Measurements from ENCODE around the gene CACNA2D1.

Gene CACNA2D1

DNA sequence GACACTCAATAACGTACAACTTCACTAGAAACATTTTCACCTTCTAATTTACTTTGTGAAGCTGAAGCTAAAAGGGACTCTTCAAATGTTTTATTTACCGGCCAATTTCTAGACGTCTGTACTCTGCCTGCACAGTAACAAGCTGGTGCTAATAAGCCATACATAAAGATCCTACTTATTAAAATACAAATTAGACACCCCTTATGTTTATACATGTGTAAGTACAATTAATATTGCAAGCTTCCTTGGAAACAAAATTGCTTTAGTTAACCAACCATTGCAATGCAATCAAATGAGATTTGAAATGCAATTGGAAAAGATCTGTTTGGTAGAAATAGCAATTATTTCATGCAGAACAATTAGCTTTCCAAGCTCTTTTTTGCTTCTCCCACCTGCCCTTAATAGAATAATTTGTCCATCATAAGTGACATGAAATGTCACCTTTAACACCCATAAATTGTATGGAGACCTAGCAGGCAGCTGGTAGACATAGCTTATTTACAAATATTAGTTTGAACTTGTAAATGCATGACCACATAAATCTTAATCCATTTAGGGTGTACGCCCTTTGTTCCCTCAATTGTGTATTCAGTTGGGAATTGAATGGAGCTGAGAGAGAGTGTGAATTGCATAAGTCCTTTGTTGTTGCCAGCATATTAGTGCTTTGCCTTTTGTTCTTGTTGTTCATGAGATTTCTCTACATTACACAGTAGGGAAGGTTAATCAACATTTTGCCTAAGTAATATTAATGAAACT lies 277.1 kb downstream of the CACNA2D1 start:
- Histone ChIP-seq H3K27ac (ENCODE audit: insufficient read depth, low read depth, low read length, poor library complexity, severe bottlenecking) (no peak overlapping the region), H3K27me3 (ENCODE audit: control insufficient read depth, insufficient read depth, low read length, poor library complexity, severe bottlenecking) (no peaks in the 10 kb centered on the region), H3K36me3 (ENCODE audit: control insufficient read depth, insufficient read depth, low read length) (no peaks in the 10 kb centered on the region), H3K4me1 (ENCODE audit: control insufficient read depth, insufficient read depth, low read length) (no peaks in the 10 kb centered on the region), H3K9me3 (ENCODE audit: control insufficient read depth, low read length) (no peaks in the 10 kb centered on the region), H3K4me3 (ENCODE audit: insufficient read depth, low read depth, low read length) (no peak overlapping the region)
- WGBS, 2 experiments: 94 to 99% methylated on average over 4 of the region's 4 CpGs

DNA sequence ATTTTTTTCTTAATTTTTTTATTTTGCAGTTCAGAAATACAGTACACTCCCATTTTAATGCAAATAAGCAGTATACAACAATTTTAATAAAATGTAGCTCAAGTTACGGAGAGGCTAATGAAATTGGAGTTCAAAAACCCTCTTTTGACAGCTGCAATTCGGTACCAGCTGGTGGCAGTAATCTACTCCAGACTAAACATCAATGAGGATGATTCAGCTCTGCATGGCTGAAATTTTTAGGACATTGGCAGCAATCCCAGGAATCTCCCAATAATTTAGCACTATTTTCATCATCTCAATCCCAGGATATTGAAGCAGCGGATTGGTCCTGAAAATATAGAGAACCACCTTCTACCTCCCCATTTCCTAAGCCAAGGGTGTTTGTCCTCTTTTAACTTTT lies 278.8 kb downstream of the CACNA2D1 start:
- Histone ChIP-seq H3K4me1 (ENCODE audit: control insufficient read depth, insufficient read depth, low read length) (no peaks in the 10 kb centered on the region), H3K4me3 (ENCODE audit: insufficient read depth, low read depth, low read length) (no peak overlapping the region), H3K27ac (ENCODE audit: insufficient read depth, low read depth, low read length, poor library complexity, severe bottlenecking) (no peak overlapping the region), H3K9me3 (ENCODE audit: control insufficient read depth, low read length) (no peaks in the 10 kb centered on the region), H3K36me3 (ENCODE audit: control insufficient read depth, insufficient read depth, low read length) (no peaks in the 10 kb centered on the region), H3K27me3 (ENCODE audit: control insufficient read depth, insufficient read depth, low read length, poor library complexity, severe bottlenecking) (no peaks in the 10 kb centered on the region)
- WGBS, 2 experiments: 37 to 41% methylated on average over 3 of the region's 3 CpGs

DNA sequence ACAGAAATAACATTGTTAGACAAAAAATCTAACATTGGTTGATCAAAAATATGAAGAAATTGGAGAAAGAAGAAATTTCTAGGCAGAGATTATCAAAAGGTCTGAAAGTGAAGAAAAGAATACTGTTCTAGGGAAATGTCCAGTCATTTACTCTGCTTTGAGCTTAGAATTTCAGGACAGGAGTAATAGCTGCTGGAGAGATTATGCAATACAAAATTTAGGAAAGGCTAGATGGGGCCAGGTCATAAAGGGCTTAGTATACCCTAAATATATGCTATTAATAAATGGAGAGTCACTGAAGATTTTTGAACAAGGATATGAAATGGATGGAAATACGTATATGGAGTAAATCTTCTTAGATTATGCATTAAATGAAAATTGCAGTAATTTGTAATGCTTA lies 279.2 kb downstream of the CACNA2D1 start:
- 93% methylated on average over 1 of the region's 1 CpG; no CpG with 5 or more reads in 1 of the 2 experiments for WGBS, 2 experiments

DNA sequence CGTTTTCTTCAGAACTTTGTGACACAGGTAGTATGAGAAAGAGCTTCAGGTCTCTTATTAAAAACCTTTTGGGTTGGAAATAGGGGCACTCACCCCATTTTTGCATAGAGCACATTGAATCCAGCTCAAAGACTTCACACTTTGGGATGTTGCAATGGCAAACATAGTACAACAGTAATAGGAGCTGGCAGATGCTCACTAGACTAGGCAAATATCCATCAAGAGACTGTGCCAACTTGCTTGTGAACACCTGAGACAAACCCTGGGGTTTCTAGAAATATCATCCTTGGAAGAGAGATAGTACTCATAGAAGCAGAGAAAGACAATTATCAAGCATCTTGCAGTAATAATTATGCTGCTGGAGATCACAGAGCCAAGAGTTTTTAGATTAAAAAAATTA lies 280.0 kb downstream of the CACNA2D1 start:
- 83 to 97% methylated on average over 1 of the region's 1 CpG for WGBS, 2 experiments
- H3K4me1 ChIP-seq (ENCODE audit: control insufficient read depth, insufficient read depth, low read length): no peaks in the 10 kb centered on the region

More for the DNA sequence above, 279.2 kb downstream of the CACNA2D1 start:
- no peaks in the 10 kb centered on the region for H3K9me3 ChIP-seq (ENCODE audit: control insufficient read depth, low read length)
- H3K27ac ChIP-seq (ENCODE audit: insufficient read depth, low read depth, low read length, poor library complexity, severe bottlenecking): no peak overlapping the region
- H3K36me3 ChIP-seq (ENCODE audit: control insufficient read depth, insufficient read depth, low read length): no peaks in the 10 kb centered on the region
- H3K4me1 ChIP-seq (ENCODE audit: control insufficient read depth, insufficient read depth, low read length): no peaks in the 10 kb centered on the region
- no peaks in the 10 kb centered on the region for H3K27me3 ChIP-seq (ENCODE audit: control insufficient read depth, insufficient read depth, low read length, poor library complexity, severe bottlenecking)
- no peak overlapping the region for H3K4me3 ChIP-seq (ENCODE audit: insufficient read depth, low read depth, low read length)

DNA sequence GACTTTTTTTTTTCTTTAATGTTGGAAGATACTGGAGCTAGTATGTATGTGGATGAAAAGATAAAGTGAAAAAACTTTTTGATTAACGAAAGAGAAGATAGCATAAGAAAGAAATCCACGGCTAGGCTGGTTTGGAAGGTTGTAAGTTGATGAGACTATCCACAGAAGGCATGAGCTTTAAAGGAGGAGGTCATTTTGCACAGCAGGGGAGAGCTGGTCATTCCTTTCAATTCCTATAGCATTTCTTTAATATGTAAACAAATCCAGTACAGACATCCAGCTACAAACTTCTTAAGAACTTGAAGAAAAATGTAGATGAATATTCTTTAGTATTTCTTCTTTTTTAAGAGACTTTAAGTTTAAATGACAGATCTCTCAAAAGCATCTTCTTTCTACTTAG lies 281.3 kb downstream of the CACNA2D1 start:
- 28 to 32% methylated on average over 2 of the region's 2 CpGs for WGBS, 2 experiments
- no peaks in the 10 kb centered on the region for H3K9me3 ChIP-seq (ENCODE audit: control insufficient read depth, low read length)
- no peaks in the 10 kb centered on the region for H3K4me1 ChIP-seq (ENCODE audit: control insufficient read depth, insufficient read depth, low read length)
- no peak overlapping the region for H3K4me3 ChIP-seq (ENCODE audit: insufficient read depth, low read depth, low read length)
- no peak overlapping the region for H3K27ac ChIP-seq (ENCODE audit: insufficient read depth, low read depth, low read length, poor library complexity, severe bottlenecking)
- H3K27me3 ChIP-seq (ENCODE audit: control insufficient read depth, insufficient read depth, low read length, poor library complexity, severe bottlenecking): no peaks in the 10 kb centered on the region
- H3K36me3 ChIP-seq (ENCODE audit: control insufficient read depth, insufficient read depth, low read length): no peaks in the 10 kb centered on the region

More for the DNA sequence above, 280.0 kb downstream of the CACNA2D1 start:
- Histone ChIP-seq H3K4me3 (ENCODE audit: insufficient read depth, low read depth, low read length) (no peak overlapping the region), H3K27ac (ENCODE audit: insufficient read depth, low read depth, low read length, poor library complexity, severe bottlenecking) (no peak overlapping the region), H3K36me3 (ENCODE audit: control insufficient read depth, insufficient read depth, low read length) (no peaks in the 10 kb centered on the region), H3K9me3 (ENCODE audit: control insufficient read depth, low read length) (no peaks in the 10 kb centered on the region), H3K27me3 (ENCODE audit: control insufficient read depth, insufficient read depth, low read length, poor library complexity, severe bottlenecking) (no peaks in the 10 kb centered on the region)

DNA sequence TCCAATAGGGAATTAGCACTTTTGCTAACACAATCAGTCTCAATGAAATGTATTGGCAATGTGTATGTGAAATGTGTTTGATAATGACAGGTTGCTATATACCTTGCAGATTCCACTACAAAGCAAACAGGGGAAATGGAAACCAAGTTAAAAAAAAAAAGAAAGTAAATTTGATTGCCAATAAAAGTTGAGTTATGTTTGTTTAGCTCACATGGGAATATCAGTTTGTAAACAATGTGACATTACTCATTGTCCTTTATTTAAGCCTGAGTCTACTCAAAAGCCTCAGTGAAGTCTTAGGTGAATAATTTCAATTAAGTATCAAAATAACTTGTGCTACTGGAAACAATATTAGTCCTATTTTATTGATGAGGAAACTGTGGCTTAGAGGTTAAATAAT lies 285.2 kb downstream of the CACNA2D1 start:
- Histone ChIP-seq H3K27me3 (ENCODE audit: control insufficient read depth, insufficient read depth, low read length, poor library complexity, severe bottlenecking) (no peaks in the 10 kb centered on the region), H3K9me3 (ENCODE audit: control insufficient read depth, low read length) (no peaks in the 10 kb centered on the region), H3K4me1 (ENCODE audit: control insufficient read depth, insufficient read depth, low read length) (no peaks in the 10 kb centered on the region), H3K36me3 (ENCODE audit: control insufficient read depth, insufficient read depth, low read length) (no peaks in the 10 kb centered on the region), H3K4me3 (ENCODE audit: insufficient read depth, low read depth, low read length) (no peak overlapping the region), H3K27ac (ENCODE audit: insufficient read depth, low read depth, low read length, poor library complexity, severe bottlenecking) (no peak overlapping the region)

DNA sequence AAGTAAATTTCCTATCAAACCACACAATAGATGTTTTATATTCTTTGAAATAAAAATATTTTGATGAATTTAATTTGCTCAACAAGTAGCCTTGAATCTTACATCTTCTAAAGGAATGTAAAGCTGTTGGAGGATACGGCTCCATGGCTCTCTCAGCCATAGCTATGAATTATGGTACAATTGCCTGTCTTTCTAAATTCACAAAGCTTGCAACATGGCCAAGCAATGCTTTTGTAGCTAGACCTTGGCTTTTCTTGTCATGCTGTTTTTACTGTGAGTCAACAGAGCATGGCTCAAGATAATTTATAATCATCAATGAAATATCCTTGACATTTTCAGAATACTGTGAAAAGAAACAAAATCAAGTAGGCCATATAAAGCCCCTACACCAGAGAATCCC lies 286.7 kb downstream of the CACNA2D1 start:
- 80 to 81% methylated on average over 1 of the region's 1 CpG for WGBS, 2 experiments
- Histone ChIP-seq H3K4me1 (ENCODE audit: control insufficient read depth, insufficient read depth, low read length) (no peaks in the 10 kb centered on the region), H3K27ac (ENCODE audit: insufficient read depth, low read depth, low read length, poor library complexity, severe bottlenecking) (no peak overlapping the region), H3K36me3 (ENCODE audit: control insufficient read depth, insufficient read depth, low read length) (no peaks in the 10 kb centered on the region), H3K4me3 (ENCODE audit: insufficient read depth, low read depth, low read length) (no peak overlapping the region), H3K9me3 (ENCODE audit: control insufficient read depth, low read length) (no peaks in the 10 kb centered on the region), H3K27me3 (ENCODE audit: control insufficient read depth, insufficient read depth, low read length, poor library complexity, severe bottlenecking) (no peaks in the 10 kb centered on the region)

DNA sequence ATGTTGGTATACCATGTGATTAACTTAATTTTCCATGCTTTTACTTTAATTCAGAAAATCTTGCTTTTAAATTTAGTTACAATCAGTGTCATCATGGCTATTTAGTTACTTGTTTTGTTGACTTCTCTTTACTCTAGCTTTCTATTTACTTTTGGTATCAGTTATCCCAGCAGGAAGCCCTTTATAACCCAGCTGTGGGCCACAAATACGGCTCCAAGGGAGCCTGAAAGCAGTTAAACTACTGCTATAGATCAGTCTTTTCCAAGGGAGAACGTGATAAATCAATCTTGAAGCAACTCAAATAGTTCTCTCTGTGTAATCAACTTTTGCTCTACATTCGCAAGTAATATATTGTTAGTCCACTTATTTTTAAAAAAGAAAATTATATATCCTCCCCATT lies 287.4 kb downstream of the CACNA2D1 start:
- 0 to 1% methylated on average over 1 to 2 of the region's 3 CpGs for WGBS, 2 experiments
- H3K27me3 ChIP-seq (ENCODE audit: control insufficient read depth, insufficient read depth, low read length, poor library complexity, severe bottlenecking): no peaks in the 10 kb centered on the region
- H3K9me3 ChIP-seq (ENCODE audit: control insufficient read depth, low read length): no peaks in the 10 kb centered on the region
- H3K27ac ChIP-seq (ENCODE audit: insufficient read depth, low read depth, low read length, poor library complexity, severe bottlenecking): no peak overlapping the region
- H3K4me3 ChIP-seq (ENCODE audit: insufficient read depth, low read depth, low read length): no peak overlapping the region
- no peaks in the 10 kb centered on the region for H3K36me3 ChIP-seq (ENCODE audit: control insufficient read depth, insufficient read depth, low read length)
- H3K4me1 ChIP-seq (ENCODE audit: control insufficient read depth, insufficient read depth, low read length): peaks cover 2% of the 10 kb centered on the region

DNA sequence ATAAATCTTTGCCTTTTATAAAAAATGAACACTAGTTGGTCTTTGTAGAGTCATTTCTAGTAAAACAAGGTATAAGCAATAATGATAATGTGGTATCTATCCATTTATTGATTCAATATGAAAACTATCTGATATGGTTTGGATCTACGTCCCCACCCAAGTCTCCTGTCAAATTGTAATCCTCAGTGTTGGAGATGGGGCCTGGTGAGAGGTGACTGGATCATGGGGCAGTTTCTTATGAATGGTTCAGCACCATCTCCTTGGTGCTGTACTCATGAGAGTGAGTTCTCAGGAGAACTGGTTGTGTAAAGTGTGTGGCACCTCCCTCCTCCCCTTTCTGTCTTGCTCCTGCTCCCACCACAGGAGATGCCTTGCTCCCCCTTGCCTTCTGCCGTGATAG lies 288.8 kb downstream of the CACNA2D1 start:
- Histone ChIP-seq H3K27me3 (ENCODE audit: control insufficient read depth, insufficient read depth, low read length, poor library complexity, severe bottlenecking) (no peaks in the 10 kb centered on the region), H3K4me3 (ENCODE audit: insufficient read depth, low read depth, low read length) (no peak overlapping the region)
- WGBS, 2 experiments: 74 to 75% methylated on average over 2 of the region's 2 CpGs

DNA sequence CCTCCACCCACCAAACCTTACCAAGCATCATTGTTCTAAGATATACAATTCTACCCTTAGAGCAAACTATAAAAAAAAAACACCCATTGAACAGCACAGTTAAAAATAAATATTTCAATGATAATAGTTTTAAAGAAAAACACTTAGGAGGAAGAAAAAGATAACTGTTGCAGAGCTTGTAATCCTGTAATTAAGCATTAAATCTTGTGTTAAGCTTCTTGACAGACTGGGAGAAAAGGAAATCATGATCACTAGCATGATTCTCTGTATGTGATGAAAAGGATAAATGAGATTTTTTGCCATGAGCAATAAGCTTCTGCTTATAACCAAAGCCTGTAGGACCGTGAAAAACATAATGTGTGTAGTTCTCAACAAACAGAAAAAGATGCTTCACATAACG lies 289.8 kb downstream of the CACNA2D1 start:
- Histone ChIP-seq H3K9me3 (ENCODE audit: control insufficient read depth, low read length) (no peaks in the 10 kb centered on the region), H3K27ac (ENCODE audit: insufficient read depth, low read depth, low read length, poor library complexity, severe bottlenecking) (no peak overlapping the region), H3K27me3 (ENCODE audit: control insufficient read depth, insufficient read depth, low read length, poor library complexity, severe bottlenecking) (no peaks in the 10 kb centered on the region), H3K36me3 (ENCODE audit: control insufficient read depth, insufficient read depth, low read length) (no peaks in the 10 kb centered on the region), H3K4me1 (ENCODE audit: control insufficient read depth, insufficient read depth, low read length) (peaks cover 3% of the 10 kb centered on the region), H3K4me3 (ENCODE audit: insufficient read depth, low read depth, low read length) (no peak overlapping the region)
- WGBS, 2 experiments: 100% methylated on average over 1 to 2 of the region's 2 CpGs

More for the DNA sequence above, 288.8 kb downstream of the CACNA2D1 start:
- no peak overlapping the region for H3K27ac ChIP-seq (ENCODE audit: insufficient read depth, low read depth, low read length, poor library complexity, severe bottlenecking)
- H3K36me3 ChIP-seq (ENCODE audit: control insufficient read depth, insufficient read depth, low read length): no peaks in the 10 kb centered on the region
- H3K9me3 ChIP-seq (ENCODE audit: control insufficient read depth, low read length): no peaks in the 10 kb centered on the region
- peaks cover 3% of the 10 kb centered on the region for H3K4me1 ChIP-seq (ENCODE audit: control insufficient read depth, insufficient read depth, low read length)
